GM18909 (cell line): ENCODE results near the gene ADAMTS7.
A peak's percentile ranks its signal among the peaks of the same experiment; 100 is the strongest.
"Not testable (repeated sequence)": the region's sequence is repeated elsewhere in the genome, so short reads cannot be mapped to it uniquely, and the experiment has no call there.

Experiments
- ATAC-seq: cut with Tn5 transposase; IDR thresholded peaks from one replicate; pipeline ENCODE4 v1.9.1; 2021; ENCODE audit warnings: mild to moderate bottlenecking; ENCODE audit not compliant: unreplicated experiment, poor library complexity

ADAMTS7 gene

GRCh38 chr15:78755900-78756591 lies 55.2 kb downstream of the ADAMTS7 start:
- peak; percentile 27 for ATAC-seq

- ATAC-seq, result not testable (repeated sequence)
Observed at GRCh38 chr15:78754637-78755280, 56.5 kb downstream of the ADAMTS7 start.

- not testable (repeated sequence) for ATAC-seq
Observed at GRCh38 chr15:78753751-78754535, 57.3 kb downstream of the ADAMTS7 start.

- ATAC-seq, result not testable (repeated sequence)
Observed at GRCh38 chr15:78753359-78753659, 58.0 kb downstream of the ADAMTS7 start.

GRCh38 chr15:78752492-78753358 lies 58.5 kb downstream of the ADAMTS7 start:
- no peak for ATAC-seq

- ATAC-seq, result no peak
Observed at GRCh38 chr15:78751602-78751979, 59.7 kb downstream of the ADAMTS7 start.

GRCh38 chr15:78750974-78751601 lies 60.2 kb downstream of the ADAMTS7 start:
- peak; percentile 89 for ATAC-seq

GRCh38 chr15:78750566-78750965 lies 60.7 kb downstream of the ADAMTS7 start:
- ATAC-seq, result no peak

- no peak for ATAC-seq
Observed at GRCh38 chr15:78749831-78750230, 61.4 kb downstream of the ADAMTS7 start.

GRCh38 chr15:78747877-78748276 lies 63.4 kb downstream of the ADAMTS7 start:
- not testable (repeated sequence) for ATAC-seq

- not testable (repeated sequence) for ATAC-seq
Observed at GRCh38 chr15:78741674-78742073, 69.6 kb downstream of the ADAMTS7 start.

GRCh38 chr15:78740904-78741274 lies 70.4 kb downstream of the ADAMTS7 start:
- no peak for ATAC-seq

- no peak for ATAC-seq
Observed at GRCh38 chr15:78739996-78740903, 71.0 kb downstream of the ADAMTS7 start.

- ATAC-seq, result no peak
Observed at GRCh38 chr15:78739206-78739605, 72.1 kb downstream of the ADAMTS7 start.

GRCh38 chr15:78737931-78738558 lies 73.2 kb downstream of the ADAMTS7 start:
- not testable (repeated sequence) for ATAC-seq

- no peak for ATAC-seq
Observed at GRCh38 chr15:78737187-78737820, 74.0 kb downstream of the ADAMTS7 start.

GRCh38 chr15:78736286-78736685 lies 75.0 kb downstream of the ADAMTS7 start:
- ATAC-seq, result not testable (repeated sequence)

GRCh38 chr15:78734451-78735064 lies 76.7 kb downstream of the ADAMTS7 start:
- no peak for ATAC-seq
